ENCODE measurements around the gene LTO1.

- TF ChIP-seq POLR2AphosphoS5 (IDR thresholded peaks at IDR 0.05; ENCODE audit: low read depth, low read length) (no peak), POLR2A (IDR thresholded peaks at IDR 0.05; ENCODE audit: low read depth, low read length) (no peak), TAF1 (IDR thresholded peaks at IDR 0.05; ENCODE audit: borderline replicate concordance, low read depth, low read length) (no peak)
Measured at GRCh38 chr11:69691463-69691862, 16.3 kb upstream of the LTO1 start.

Measured in GM12892 (cell line).